Keratinocyte (primary cell): ENCODE results near the gene EXOC3. TPM values are rescaled to one million over a fixed set of nuclear protein-coding genes. Genes with fewer than 3 reads are reported as not detected.

ENCODE experiments used
- DNase-seq: peaks from one replicate; pipeline ENCODE4 v3.0.0-alpha.2; 2011; ENCODE audit warnings: low read depth, missing footprints, low spot score
- FAIRE-seq: peaks from 2 replicates; lab custom pipeline; 2011; peaks lifted over from hg19 to GRCh38; lab: Jason Lieb, UNC
- H2AFZ ChIP-seq: 2 replicates; pipeline ENCODE4 v1.6.0; 2012; ENCODE audit warnings: low read length, control low read depth, inconsistent platforms; ENCODE audit not compliant: control insufficient read depth
- H3K27ac ChIP-seq: 2 replicates; pipeline ENCODE4 v1.5.1; 2011; ENCODE audit warnings: low read length; ENCODE audit not compliant: control insufficient read depth, insufficient read depth
- H3K27me3 ChIP-seq: 3 replicates; pipeline ENCODE4 v1.6.0; 2011; ENCODE audit warnings: low read length; ENCODE audit not compliant: control insufficient read depth, insufficient read depth; ENCODE audit errors: extremely low read depth
- H3K36me3 ChIP-seq, 2 experiments: 2 replicates in 1 of 2; 3 replicates in 1 of 2; pipeline ENCODE4 v1.5.1; 2011; ENCODE audit warnings: low read length in 2 of 2, mild to moderate bottlenecking in 1 of 2; ENCODE audit not compliant: control insufficient read depth in 2 of 2, insufficient read depth in 2 of 2; ENCODE audit errors: extremely low read depth in 1 of 2
- H3K4me1 ChIP-seq: 3 replicates; pipeline ENCODE4 v1.5.1; 2011; ENCODE audit warnings: low read length; ENCODE audit not compliant: control insufficient read depth, insufficient read depth; ENCODE audit errors: extremely low read depth
- H3K4me2 ChIP-seq: 3 replicates; pipeline ENCODE4 v1.6.0; 2011; ENCODE audit warnings: low read depth, low read length; ENCODE audit not compliant: control insufficient read depth, insufficient read depth; ENCODE audit errors: extremely low read depth
- H3K4me3 ChIP-seq, 3 experiments: fragments of 200-600 bp in 1 of 3; sonication (generic) in 1 of 3; 2 replicates in 2 of 3; 3 replicates in 1 of 3; pipeline ENCODE4 v1.5.1; 2011 to 2016; ENCODE audit warnings: low read length in 3 of 3, mild to moderate bottlenecking in 3 of 3, control low read depth in 2 of 3, inconsistent platforms in 1 of 3, low read depth in 1 of 3, mixed read lengths in 1 of 3, mixed run types in 1 of 3, moderate library complexity in 1 of 3; ENCODE audit not compliant: control insufficient read depth in 2 of 3, insufficient read depth in 2 of 3; ENCODE audit errors: extremely low read depth in 1 of 3
- H3K79me2 ChIP-seq: 2 replicates; pipeline ENCODE4 v1.6.0; 2012; ENCODE audit warnings: low read length; ENCODE audit not compliant: control insufficient read depth, insufficient read depth
- H3K9ac ChIP-seq: 3 replicates; pipeline ENCODE4 v1.6.0; 2011; ENCODE audit warnings: low read length; ENCODE audit not compliant: control insufficient read depth, insufficient read depth; ENCODE audit errors: extremely low read depth
- H3K9me1 ChIP-seq: 3 replicates; pipeline ENCODE4 v1.6.0; 2011; ENCODE audit warnings: low read length; ENCODE audit not compliant: control insufficient read depth, insufficient read depth; ENCODE audit errors: extremely low read depth
- H3K9me3 ChIP-seq: 2 replicates; pipeline ENCODE4 v1.5.1; 2012; ENCODE audit warnings: low read depth, low read length; ENCODE audit not compliant: control insufficient read depth
- H4K20me1 ChIP-seq: 3 replicates; pipeline ENCODE4 v1.6.0; 2011; ENCODE audit warnings: low read length; ENCODE audit not compliant: control insufficient read depth, insufficient read depth; ENCODE audit errors: extremely low read depth
- CTCF ChIP-seq, 3 experiments: IDR thresholded peaks in 1 of 3; conservative IDR thresholded peaks in 1 of 3; optimal IDR thresholded peaks in 1 of 3; 2 replicates in 2 of 3; 3 replicates in 1 of 3; pipeline versions ENCODE3 to v1.5.1; 2011; ENCODE audit warnings: low read length in 3 of 3, mild to moderate bottlenecking in 3 of 3, moderate library complexity in 2 of 3, control low read depth in 1 of 3, inconsistent platforms in 1 of 3; ENCODE audit not compliant: insufficient read depth in 2 of 3; ENCODE audit errors: extremely low read depth in 1 of 3
- EZH2 ChIP-seq: IDR thresholded peaks from one replicate; pipeline ENCODE4 v1.6.1; 2012; ENCODE audit warnings: inconsistent platforms, mild to moderate bottlenecking, low read length, moderate library complexity
- dilution Hi-C: fragments of 300-500 bp; cut with MboI; formaldehyde crosslinking; loops from one replicate; pipeline ENCODE4 v1.7.0; 2020; ENCODE audit warnings: low sequenced_read_pairs; ENCODE audit not compliant: extremely low pct_ligation_motif_present
- polyA plus RNA-seq, 5 experiments: library from polyadenylated mRNA; depleted of rRNA in 3 of 5; stranded (reverse) in 3 of 5; stranded (forward) in 1 of 5; unstranded in 1 of 5; fragments of >200 nt; gene quantifications; 1 replicate in 1 of 5; 2 replicates in 3 of 5; 3 replicates in 1 of 5; pipeline versions ENCODE4 v1.2.1 to v1.2.3, GENCODE V29; 2011 to 2012; ENCODE audit warnings: missing spikeins in 2 of 5, low read depth in 1 of 5, low replicate concordance in 1 of 5

EXOC3 gene
- polyA plus RNA-seq, 1 donor (not counting 4 experiments of a cell fraction or from before 2014, with no cell fraction given): 14.2 TPM

GRCh38 chr5:476102-476813, 33.3 kb downstream of the EXOC3 start:
- Histone ChIP-seq H4K20me1 (no peaks in the 10 kb centered on the region), H3K4me3 (no peak overlapping the region), H3K4me1 (peaks cover 20% of the 10 kb centered on the region), H3K27ac (no peak overlapping the region), H3K9ac (no peak overlapping the region), H3K79me2 (peaks cover 11% of the 10 kb centered on the region), H2AFZ (no peak overlapping the region), H3K27me3 (peaks cover 28% of the 10 kb centered on the region), H3K36me3 (no peaks in the 10 kb centered on the region), H3K9me1 (no peaks in the 10 kb centered on the region), H3K4me2 (peak overlapping the region; percentile 10), H3K9me3 (no peaks in the 10 kb centered on the region)
- FAIRE-seq (no peak), DNase-seq (no peak)
- dilution Hi-C loops: no loop called here
- TF ChIP-seq EZH2 (no peak), CTCF (optimal IDR thresholded peaks at IDR 0.05 in 1 of 3, IDR thresholded peaks at IDR 0.05 in 1 of 3, conservative IDR thresholded peaks at IDR 0.05 in 1 of 3; ENCODE audit: extremely low read depth in 1 of 3, insufficient read depth in 2 of 3, low read length in 3 of 3) (no peak)

DNA sequence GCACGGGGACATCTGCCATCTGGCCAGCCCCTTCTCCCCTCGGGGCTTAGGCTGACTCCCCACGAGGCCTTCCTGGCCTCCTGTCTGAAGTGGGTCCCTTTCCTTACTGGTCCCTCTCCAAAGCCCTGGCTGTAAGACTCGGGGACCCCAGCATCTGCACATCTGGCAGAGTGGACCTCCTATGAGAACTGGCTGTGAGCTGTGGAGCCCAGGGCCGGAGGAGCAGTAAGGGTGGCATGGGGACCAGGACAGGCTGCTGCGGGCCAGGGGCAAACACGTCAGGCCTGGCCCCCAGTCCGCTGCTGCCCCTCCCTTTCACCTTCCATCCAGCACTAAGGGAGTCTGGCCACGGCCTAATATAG, 33.8 kb downstream of the EXOC3 start:
- FAIRE-seq (no peak), DNase-seq (no peak)
- H2AFZ ChIP-seq: no peak overlapping the region
- no peak overlapping the region for H3K4me2 ChIP-seq
- no peaks in the 10 kb centered on the region for H3K9me3 ChIP-seq
- no peaks in the 10 kb centered on the region for H3K36me3 ChIP-seq
- no peak overlapping the region for H3K9ac ChIP-seq
- peaks cover 18% of the 10 kb centered on the region for H3K4me1 ChIP-seq
- no peak overlapping the region for H3K4me3 ChIP-seq
- H3K9me1 ChIP-seq: no peaks in the 10 kb centered on the region
- TF ChIP-seq EZH2: no peak
- no peak for TF ChIP-seq CTCF (optimal IDR thresholded peaks at IDR 0.05 in 1 of 3, IDR thresholded peaks at IDR 0.05 in 1 of 3, conservative IDR thresholded peaks at IDR 0.05 in 1 of 3; ENCODE audit: extremely low read depth in 1 of 3, insufficient read depth in 2 of 3, low read length in 3 of 3)
- no peaks in the 10 kb centered on the region for H4K20me1 ChIP-seq
- no peak overlapping the region for H3K27ac ChIP-seq
- peaks cover 7% of the 10 kb centered on the region for H3K79me2 ChIP-seq
- peaks cover 28% of the 10 kb centered on the region for H3K27me3 ChIP-seq
- dilution Hi-C loops: no loop called here
